Measurements from ENCODE around the gene DPP6.

The DPP6 gene

DNA sequence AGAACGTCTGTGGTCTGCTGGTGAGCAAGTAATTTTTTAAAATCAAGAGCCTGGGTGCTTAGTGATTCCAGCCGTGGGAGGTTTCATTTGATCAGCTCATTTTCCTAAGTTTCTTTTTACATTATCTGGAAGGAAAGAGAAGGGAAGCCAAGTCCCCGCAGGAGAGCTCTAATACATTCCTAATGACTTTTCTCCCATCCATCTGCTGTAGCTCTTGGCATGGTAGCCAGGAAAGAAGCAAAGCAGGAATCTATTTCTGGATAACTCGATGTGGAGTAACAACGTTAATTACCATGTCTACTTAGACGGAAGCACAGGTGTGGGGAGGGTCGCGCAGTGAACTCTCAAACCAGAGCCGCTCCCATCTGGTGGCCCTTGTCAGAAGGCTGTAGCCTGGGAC is 828.8 kb downstream of the DPP6 start:
- Histone ChIP-seq H2AFZ (ENCODE audit: low read depth) (no peak overlapping the region), H3K27ac (no peak overlapping the region), H3K27me3 (ENCODE audit: insufficient read depth, low read depth) (peaks cover 8% of the 10 kb centered on the region; the same call in 1 of the 2 replicates), H3K4me1 (ENCODE audit: low read depth, poor library complexity, severe bottlenecking) (no peaks in the 10 kb centered on the region), H3K4me3 (IDR thresholded peaks at IDR 0.05; ENCODE audit: insufficient read depth, low read depth, low read length) (no peak overlapping the region), H3K9ac (no peak overlapping the region), H4K20me1 (ENCODE audit: insufficient read depth) (no peaks in the 10 kb centered on the region), H3K79me2 (ENCODE audit: insufficient read depth, low read depth) (no peaks in the 10 kb centered on the region), H3K4me2 (no peak overlapping the region), H3K36me3 (ENCODE audit: insufficient read depth) (no peaks in the 10 kb centered on the region)
- TF ChIP-seq, protein P1, sequence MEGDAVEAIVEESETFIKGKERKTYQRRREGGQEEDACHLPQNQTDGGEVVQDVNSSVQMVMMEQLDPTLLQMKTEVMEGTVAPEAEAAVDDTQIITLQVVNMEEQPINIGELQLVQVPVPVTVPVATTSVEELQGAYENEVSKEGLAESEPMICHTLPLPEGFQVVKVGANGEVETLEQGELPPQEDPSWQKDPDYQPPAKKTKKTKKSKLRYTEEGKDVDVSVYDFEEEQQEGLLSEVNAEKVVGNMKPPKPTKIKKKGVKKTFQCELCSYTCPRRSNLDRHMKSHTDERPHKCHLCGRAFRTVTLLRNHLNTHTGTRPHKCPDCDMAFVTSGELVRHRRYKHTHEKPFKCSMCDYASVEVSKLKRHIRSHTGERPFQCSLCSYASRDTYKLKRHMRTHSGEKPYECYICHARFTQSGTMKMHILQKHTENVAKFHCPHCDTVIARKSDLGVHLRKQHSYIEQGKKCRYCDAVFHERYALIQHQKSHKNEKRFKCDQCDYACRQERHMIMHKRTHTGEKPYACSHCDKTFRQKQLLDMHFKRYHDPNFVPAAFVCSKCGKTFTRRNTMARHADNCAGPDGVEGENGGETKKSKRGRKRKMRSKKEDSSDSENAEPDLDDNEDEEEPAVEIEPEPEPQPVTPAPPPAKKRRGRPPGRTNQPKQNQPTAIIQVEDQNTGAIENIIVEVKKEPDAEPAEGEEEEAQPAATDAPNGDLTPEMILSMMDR (conservative IDR thresholded peaks at IDR 0.05; ENCODE audit: low read depth, low read length), result no peak

DNA sequence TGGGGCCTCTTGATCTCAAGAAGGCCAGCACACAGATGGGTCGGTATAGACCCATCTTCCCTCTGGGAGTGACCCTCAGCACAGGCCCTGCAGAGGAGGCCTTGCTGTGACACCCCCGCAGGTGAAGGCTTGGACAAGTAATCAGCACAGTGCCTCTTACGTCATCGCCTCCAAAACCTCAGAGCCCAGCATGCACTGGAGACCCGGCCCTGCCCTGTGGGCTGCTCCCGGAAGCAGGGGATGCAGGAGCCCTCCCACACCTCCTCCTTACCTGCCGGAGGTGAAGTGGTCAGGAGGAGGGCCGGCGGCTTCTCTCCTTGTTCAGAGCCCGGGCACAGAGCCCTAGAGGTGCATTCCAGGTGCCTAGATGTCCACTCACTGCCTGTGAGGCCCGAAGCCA is 829.3 kb downstream of the DPP6 start:
- H3K36me3 ChIP-seq (ENCODE audit: insufficient read depth), result no peaks in the 10 kb centered on the region
- H3K27ac ChIP-seq, result no peak overlapping the region
- no peak overlapping the region for H3K4me2 ChIP-seq
- H2AFZ ChIP-seq (ENCODE audit: low read depth), result no peak overlapping the region
- peaks cover 8% of the 10 kb centered on the region; the same call in 1 of the 2 replicates for H3K27me3 ChIP-seq (ENCODE audit: insufficient read depth, low read depth)
- TF ChIP-seq, protein P1 (conservative IDR thresholded peaks at IDR 0.05; ENCODE audit: low read depth, low read length), result no peak
- no peaks in the 10 kb centered on the region for H3K4me1 ChIP-seq (ENCODE audit: low read depth, poor library complexity, severe bottlenecking)
- no peaks in the 10 kb centered on the region for H3K79me2 ChIP-seq (ENCODE audit: insufficient read depth, low read depth)
- no peak overlapping the region for H3K9ac ChIP-seq
- H4K20me1 ChIP-seq (ENCODE audit: insufficient read depth), result no peaks in the 10 kb centered on the region
- H3K4me3 ChIP-seq (IDR thresholded peaks at IDR 0.05; ENCODE audit: insufficient read depth, low read depth, low read length), result no peak overlapping the region

DNA sequence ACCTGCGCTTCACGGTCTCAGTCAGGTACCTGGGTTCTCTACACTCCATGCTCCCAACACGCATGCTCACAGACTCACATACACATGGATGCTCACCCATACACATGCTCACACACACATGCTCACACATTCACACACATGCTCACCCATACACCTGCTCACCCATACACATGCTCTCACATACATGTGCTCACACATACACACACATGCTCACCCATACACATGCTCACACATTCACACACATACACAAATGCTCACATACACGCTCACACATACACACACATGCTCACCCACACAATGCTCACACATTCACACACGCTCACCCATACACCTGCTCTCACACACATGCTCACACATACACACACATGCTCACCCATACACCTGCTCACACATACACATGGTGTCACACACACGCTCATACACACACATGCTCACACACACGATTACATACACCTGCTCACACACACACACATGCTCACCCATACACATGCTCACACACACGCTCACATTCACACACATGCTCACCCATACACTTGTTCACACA is 830.8 kb downstream of the DPP6 start:
- Histone ChIP-seq H3K27me3 (ENCODE audit: insufficient read depth, low read depth) (no peaks in the 10 kb centered on the region; the same call in 1 of the 2 replicates), H3K4me3 (IDR thresholded peaks at IDR 0.05; ENCODE audit: insufficient read depth, low read depth, low read length) (no peak overlapping the region), H3K27ac (no peak overlapping the region), H3K36me3 (ENCODE audit: insufficient read depth) (no peaks in the 10 kb centered on the region), H3K4me1 (ENCODE audit: low read depth, poor library complexity, severe bottlenecking) (no peaks in the 10 kb centered on the region), H3K9ac (no peak overlapping the region), H4K20me1 (ENCODE audit: insufficient read depth) (no peaks in the 10 kb centered on the region), H2AFZ (ENCODE audit: low read depth) (no peak overlapping the region), H3K79me2 (ENCODE audit: insufficient read depth, low read depth) (no peaks in the 10 kb centered on the region), H3K4me2 (no peak overlapping the region)
- TF ChIP-seq, protein P1 (conservative IDR thresholded peaks at IDR 0.05; ENCODE audit: low read depth, low read length), result no peak

DNA sequence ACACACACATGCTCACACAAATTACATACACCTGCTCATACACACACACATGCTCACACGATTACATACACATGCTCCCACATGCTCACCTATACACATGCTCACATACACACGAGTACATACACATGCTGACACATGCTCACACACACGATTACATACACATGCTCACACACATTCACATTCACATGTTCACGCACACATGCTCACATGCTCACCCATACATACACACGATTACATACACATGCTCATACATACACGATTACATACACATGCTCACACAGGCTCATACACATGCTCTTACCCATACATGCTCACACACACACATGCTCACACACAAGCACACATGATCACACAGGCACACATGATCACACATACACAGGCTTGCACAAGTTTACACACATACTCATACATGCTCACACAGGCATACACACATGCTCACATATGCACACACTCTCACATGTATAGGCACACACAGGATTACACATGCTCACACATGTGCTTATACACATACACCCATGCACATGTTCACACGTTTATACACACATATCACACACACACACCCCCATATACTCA is 832.2 kb downstream of the DPP6 start:
- no peak overlapping the region for H3K9ac ChIP-seq
- H4K20me1 ChIP-seq (ENCODE audit: insufficient read depth), result no peaks in the 10 kb centered on the region
- no peaks in the 10 kb centered on the region; the same call in 1 of the 2 replicates for H3K27me3 ChIP-seq (ENCODE audit: insufficient read depth, low read depth)
- no peaks in the 10 kb centered on the region for H3K79me2 ChIP-seq (ENCODE audit: insufficient read depth, low read depth)
- H3K4me3 ChIP-seq (IDR thresholded peaks at IDR 0.05; ENCODE audit: insufficient read depth, low read depth, low read length), result no peak overlapping the region
- no peaks in the 10 kb centered on the region for H3K4me1 ChIP-seq (ENCODE audit: low read depth, poor library complexity, severe bottlenecking)
- H3K36me3 ChIP-seq (ENCODE audit: insufficient read depth), result no peaks in the 10 kb centered on the region
- H3K27ac ChIP-seq, result no peak overlapping the region
- no peak overlapping the region for H2AFZ ChIP-seq (ENCODE audit: low read depth)
- TF ChIP-seq, protein P1 (conservative IDR thresholded peaks at IDR 0.05; ENCODE audit: low read depth, low read length), result no peak
- no peak overlapping the region for H3K4me2 ChIP-seq
